Measurements from ENCODE around the gene MED15. TPM values are rescaled to one million over a fixed set of nuclear protein-coding genes. Genes with fewer than 3 reads are reported as not detected.

The MED15 gene
- total and polyA plus RNA-seq, 2 of the 8 experiments (the other 6 are each of a cell fraction or from before 2014, with no cell fraction given) = 28.3 to 57.1 TPM

- no peak overlapping the region for H2BK12ac ChIP-seq (ENCODE audit: low read depth, low read length)
- H3K36me3 ChIP-seq (ENCODE audit: control insufficient read depth in 2 of 4, insufficient read depth in 4 of 4, low read length in 3 of 4) = peaks cover 0 to 2% (median 1%) of the 10 kb centered on the region in 4 experiments; a peak in 3 of 8 replicates
- H2BK120ac ChIP-seq (replicated peaks; ENCODE audit: low read depth, low read length) = no peak overlapping the region
- H3K79me1 ChIP-seq (ENCODE audit: low read depth, low read length) = peaks cover 33% of the 10 kb centered on the region
- DNase-seq (ENCODE audit: low read depth in 1 of 2, low spot score in 2 of 2) = no peak
- POLR2A ChIA-PET (ENCODE audit: partially characterized antibody) = no interaction called here
- no peak overlapping the region for H2AFZ ChIP-seq (ENCODE audit: low read length)
- H3K18ac ChIP-seq (ENCODE audit: extremely low read depth, low read length) = no peak overlapping the region
- no peak overlapping the region for H3K14ac ChIP-seq (ENCODE audit: insufficient read length)
- no peaks in the 10 kb centered on the region for H3K9me3 ChIP-seq (ENCODE audit: insufficient read depth in 2 of 2, low read depth in 1 of 2, low read length in 1 of 2)
- H4K8ac ChIP-seq (ENCODE audit: extremely low read depth, insufficient read depth, low read length) = no peak overlapping the region
- peaks cover 0 to 8% (median 3%) of the 10 kb centered on the region in 4 experiments; a peak in 2 of 7 replicates for H3K4me1 ChIP-seq (replicated peaks in 1 of 4; ENCODE audit: control insufficient read depth in 3 of 4, insufficient read depth in 4 of 4, low read length in 3 of 4)
- FAIRE-seq = no peak
- H3K27me3 ChIP-seq (replicated peaks in 1 of 4; ENCODE audit: control insufficient read depth in 3 of 4, extremely low read depth in 1 of 4, insufficient read depth in 3 of 4, low read length in 3 of 4) = no peaks in the 10 kb centered on the region
- no peak overlapping the region for H2AK5ac ChIP-seq (ENCODE audit: low read depth, low read length)
- CTCF ChIA-PET (ENCODE audit: partially characterized antibody) = interaction anchor here (0.7 kb wide), 1 partner anchor 1400 kb away, joined by 3 read pairs; no protein-coding TSS in a partner anchor
- no peak overlapping the region; a peak in 1 of 7 replicates for H3K9ac ChIP-seq (replicated peaks in 1 of 4; ENCODE audit: extremely low read depth in 1 of 4, low read depth in 3 of 4, low read length in 3 of 4)
- H3K4me3 ChIP-seq (ENCODE audit: extremely low read depth in 1 of 4, insufficient read depth in 2 of 4, low read depth in 3 of 4, low read length in 4 of 4) = no peak overlapping the region
- peaks cover 0 to 27% of the 10 kb centered on the region in 2 experiments; a peak in 2 of 4 replicates for H3K79me2 ChIP-seq (ENCODE audit: control insufficient read depth in 1 of 2, insufficient read depth in 2 of 2, low read length in 2 of 2)
- no peak overlapping the region for H2BK5ac ChIP-seq (ENCODE audit: low read depth, low read length)
- 89% methylated on average over 12 of the region's 12 CpGs; no CpG with 5 or more reads in 1 of the 2 experiments for WGBS, 2 experiments (ENCODE audit: extremely low coverage in 1 of 2, insufficient coverage in 1 of 2, insufficient read length in 1 of 2, insufficient replicate concordance in 2 of 2, low coverage in 1 of 2, low lambda C conversion rate in 2 of 2, missing lambda C conversion rate in 1 of 2)
- H4K20me1 ChIP-seq (replicated peaks in 1 of 2; ENCODE audit: control insufficient read depth in 1 of 2, insufficient read depth in 2 of 2, low read length in 2 of 2) = peaks cover 0 to 13% of the 10 kb centered on the region in 2 experiments
- H2BK15ac ChIP-seq (ENCODE audit: low read length) = no peak overlapping the region
- no peak overlapping the region for H3K4me2 ChIP-seq (ENCODE audit: insufficient read depth in 1 of 2, low read depth in 2 of 2, low read length in 2 of 2)
- H3K4ac ChIP-seq (replicated peaks; ENCODE audit: insufficient read length, low read depth, low read length) = no peak overlapping the region
- H4K5ac ChIP-seq (ENCODE audit: insufficient read length, low read depth, low read length) = no peak overlapping the region
- H4K91ac ChIP-seq (replicated peaks; ENCODE audit: insufficient read length, low read length) = no peak overlapping the region
- H3K23ac ChIP-seq (ENCODE audit: insufficient read length) = no peak overlapping the region
- no peak overlapping the region for H3K56ac ChIP-seq (replicated peaks; ENCODE audit: insufficient read length, low read depth, low read length)
- H2BK20ac ChIP-seq (ENCODE audit: low read length) = no peak overlapping the region
- H3K27ac ChIP-seq (ENCODE audit: low read depth, low read length) = no peak overlapping the region
- H3K23me2 ChIP-seq (ENCODE audit: low read depth, low read length) = no peaks in the 10 kb centered on the region
- TF ChIP-seq KDM5A (IDR thresholded peaks at IDR 0.05; ENCODE audit: low read length) = no peak
- TF ChIP-seq ASH2L (IDR thresholded peaks at IDR 0.05; ENCODE audit: low read length) = no peak
- no peak for TF ChIP-seq TAF7 (optimal IDR thresholded peaks at IDR 0.05; ENCODE audit: borderline replicate concordance, low read depth, low read length)
- no peak for TF ChIP-seq POU5F1 (IDR thresholded peaks at IDR 0.05; ENCODE audit: low read depth, low read length)
- no peak for TF ChIP-seq ATF3 (IDR thresholded peaks at IDR 0.05; ENCODE audit: insufficient read depth, low read depth, low read length)
- TF ChIP-seq RNF2 (IDR thresholded peaks at IDR 0.05; ENCODE audit: borderline replicate concordance, low read depth, low read length, missing control alignments, poor library complexity, severe bottlenecking) = no peak
- TF ChIP-seq GTF2F1 (IDR thresholded peaks at IDR 0.05; ENCODE audit: borderline replicate concordance, low read depth, low read length) = no peak
- TF ChIP-seq PHF8 (conservative IDR thresholded peaks at IDR 0.05; ENCODE audit: low read depth, low read length) = no peak
- TF ChIP-seq POLR2AphosphoS5 (IDR thresholded peaks at IDR 0.05; ENCODE audit: low read depth, low read length) = no peak
- TF ChIP-seq ZNF274 (IDR thresholded peaks at IDR 0.05; ENCODE audit: borderline replicate concordance, extremely low read depth, low read length) = no peak
- no peak for TF ChIP-seq GABPA (IDR thresholded peaks at IDR 0.05; ENCODE audit: borderline replicate concordance, insufficient read depth, low read length)
- no peak for TF ChIP-seq RBBP5 (IDR thresholded peaks at IDR 0.05; ENCODE audit: borderline replicate concordance, low read depth, low read length)
Observed at GRCh38 chr22:20536590-20537324, 29.3 kb downstream of the MED15 start.

Measured in H1 (cell line).